PC-3 (cell line): Measurements from ENCODE around the gene TANGO2. TPM values are rescaled to one million over a fixed set of nuclear protein-coding genes. Genes with fewer than 3 reads are reported as not detected.

Source experiments
- ATAC-seq: fragments of 200-7000 bp; cut with Tn5 transposase; 2 replicates; pipeline ENCODE4 v1.9.1; 2020; ENCODE audit warnings: mild to moderate bottlenecking, moderate library complexity
- BruUV-seq: library from RNA; stranded (reverse); fragments of 400-500 nt; replicated peaks from 2 replicates; lab custom pipeline; 2021; lab: Mats Ljungman, UMichigan
- CTCF ChIA-PET: fragments of 300-600 bp; sonication (Branson Sonifier 250); formaldehyde crosslinking; loops from one replicate; lab custom pipeline; 2022; ENCODE audit warnings: antibody characterized with exemption; lab: Charles Lee
- POLR2A ChIA-PET: fragments of 300-600 bp; sonication (Branson Sonifier 250); formaldehyde crosslinking; loops from one replicate; lab custom pipeline; 2022; ENCODE audit warnings: antibody characterized with exemption; ENCODE audit not compliant: unreplicated experiment; lab: Charles Lee
- DNase-seq: peaks from one replicate; pipeline ENCODE4 v3.0.0-alpha.2; 2015
- H2AFZ ChIP-seq: fragments of 300-600 bp; sonication (generic); 2 replicates; pipeline ENCODE4 v1.6.0; 2016; ENCODE audit warnings: antibody characterized with exemption, low read length
- H3F3A ChIP-seq: fragments of 300-600 bp; sonication (generic); one replicate; pipeline ENCODE4 v1.6.0; 2017; ENCODE audit warnings: antibody characterized with exemption, low read length, control low read depth, mild to moderate bottlenecking; ENCODE audit not compliant: unreplicated experiment
- H3K27ac ChIP-seq: fragments of 300-600 bp; sonication (generic); 2 replicates; pipeline ENCODE4 v1.5.1; 2016; ENCODE audit warnings: mild to moderate bottlenecking, low read length
- H3K27me3 ChIP-seq: fragments of 300-600 bp; sonication (generic); 2 replicates; pipeline ENCODE4 v1.6.1; 2016; ENCODE audit warnings: low read length, mixed read lengths
- H3K36me3 ChIP-seq: fragments of 300-600 bp; sonication (generic); 2 replicates; pipeline ENCODE4 v1.6.1; 2016; ENCODE audit warnings: low read depth, mixed run types, low read length, mixed read lengths
- H3K4me1 ChIP-seq: fragments of 300-600 bp; sonication (generic); 2 replicates; pipeline ENCODE4 v1.5.1; 2016; ENCODE audit warnings: low read length; ENCODE audit not compliant: insufficient read depth
- H3K4me2 ChIP-seq: fragments of 300-600 bp; sonication (generic); 2 replicates; pipeline ENCODE4 v1.6.0; 2016; ENCODE audit warnings: low read length
- H3K4me3 ChIP-seq: fragments of 300-600 bp; sonication (generic); 2 replicates; pipeline ENCODE4 v1.5.1; 2016; ENCODE audit warnings: mild to moderate bottlenecking, low read length, mixed read lengths
- H3K79me2 ChIP-seq: fragments of 300-600 bp; sonication (generic); 2 replicates; pipeline ENCODE4 v1.6.1; 2017; ENCODE audit warnings: low read length, mixed read lengths
- H3K9ac ChIP-seq: fragments of 300-600 bp; sonication (generic); 2 replicates; pipeline ENCODE4 v1.6.0; 2016; ENCODE audit warnings: mild to moderate bottlenecking, low read length
- H3K9me2 ChIP-seq: fragments of 300-600 bp; sonication (generic); replicated peaks from 2 replicates; pipeline ENCODE4 v1.6.1; 2016; ENCODE audit warnings: mixed run types, low read length, mixed read lengths
- H3K9me3 ChIP-seq: fragments of 300-600 bp; sonication (generic); 2 replicates; pipeline ENCODE4 v1.6.1; 2016; ENCODE audit warnings: low read length, mixed read lengths
- H4K20me1 ChIP-seq: fragments of 300-600 bp; sonication (generic); 2 replicates; pipeline ENCODE4 v1.6.1; 2016; ENCODE audit warnings: low read length, mixed read lengths
- EZH2 ChIP-seq: fragments of 300-600 bp; sonication (generic); IDR thresholded peaks from one replicate; pipeline ENCODE4 v1.6.1; 2017; ENCODE audit warnings: antibody characterized with exemption, mild to moderate bottlenecking, low read length; ENCODE audit not compliant: unreplicated experiment
- EZH2phosphoT487 ChIP-seq: fragments of 300-600 bp; sonication (generic); IDR thresholded peaks from 2 replicates; pipeline ENCODE4 v1.6.1; 2018; ENCODE audit warnings: mild to moderate bottlenecking, antibody characterized with exemption, low read length, borderline replicate concordance
- intact Hi-C: fragments of 100-400 bp; cut with micrococcal nuclease; formaldehyde crosslinking; loops from 2 replicates; pipeline ENCODE4 v1.9.0; 2023
- total RNA-seq: library from RNA; depleted of rRNA; stranded (reverse); fragments of >200 nt; gene quantifications from 2 replicates; pipeline ENCODE4 v1.2.3, GENCODE V29; 2014
- TF ChIP-seq, protein P1 (sequence below): fragments of 300-600 bp; sonication (generic); conservative IDR thresholded peaks from 2 replicates; pipeline ENCODE4 v1.5.1; 2017; ENCODE audit warnings: antibody characterized with exemption, low read depth, mild to moderate bottlenecking, low read length

The TANGO2 gene
- total RNA-seq, 1 experiment from 2014 or later: 23.5 TPM

DNA sequence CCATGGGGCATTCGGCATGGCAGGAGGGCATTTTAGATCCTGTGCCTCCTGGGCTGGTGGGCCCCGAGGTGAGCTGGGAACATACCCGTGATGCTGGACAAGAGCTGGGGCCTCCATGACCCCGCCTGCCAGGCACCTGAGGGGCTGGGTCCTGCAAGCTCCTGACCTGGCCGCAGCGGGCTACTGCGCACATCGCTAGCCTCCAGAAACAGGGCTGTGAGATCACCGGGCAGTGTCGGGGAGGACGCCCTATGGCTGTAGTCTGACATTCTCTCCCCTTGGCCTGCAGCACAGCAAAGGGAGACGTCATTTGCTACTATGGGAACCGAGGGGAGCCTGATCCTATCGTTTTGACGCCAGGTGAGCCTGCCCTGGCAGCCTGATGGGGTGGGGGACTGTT lies 34.7 kb downstream of the TANGO2 start:
- Histone ChIP-seq H3K9me2 (no peaks in the 10 kb centered on the region), H3F3A (no peaks in the 10 kb centered on the region), H3K27ac (no peak overlapping the region), H3K36me3 (no peaks in the 10 kb centered on the region), H3K9ac (no peak overlapping the region), H3K4me3 (no peak overlapping the region), H3K9me3 (no peaks in the 10 kb centered on the region), H3K79me2 (no peaks in the 10 kb centered on the region), H4K20me1 (no peaks in the 10 kb centered on the region), H3K27me3 (no peaks in the 10 kb centered on the region), H2AFZ (no peak overlapping the region), H3K4me2 (no peak overlapping the region), H3K4me1 (no peaks in the 10 kb centered on the region)
- no TSS peak for BruUV-seq
- intact Hi-C loops: no loop called here
- DNase-seq (no peak), ATAC-seq (no peak)
- POLR2A ChIA-PET: no interaction called here
- TF ChIP-seq, protein P1, sequence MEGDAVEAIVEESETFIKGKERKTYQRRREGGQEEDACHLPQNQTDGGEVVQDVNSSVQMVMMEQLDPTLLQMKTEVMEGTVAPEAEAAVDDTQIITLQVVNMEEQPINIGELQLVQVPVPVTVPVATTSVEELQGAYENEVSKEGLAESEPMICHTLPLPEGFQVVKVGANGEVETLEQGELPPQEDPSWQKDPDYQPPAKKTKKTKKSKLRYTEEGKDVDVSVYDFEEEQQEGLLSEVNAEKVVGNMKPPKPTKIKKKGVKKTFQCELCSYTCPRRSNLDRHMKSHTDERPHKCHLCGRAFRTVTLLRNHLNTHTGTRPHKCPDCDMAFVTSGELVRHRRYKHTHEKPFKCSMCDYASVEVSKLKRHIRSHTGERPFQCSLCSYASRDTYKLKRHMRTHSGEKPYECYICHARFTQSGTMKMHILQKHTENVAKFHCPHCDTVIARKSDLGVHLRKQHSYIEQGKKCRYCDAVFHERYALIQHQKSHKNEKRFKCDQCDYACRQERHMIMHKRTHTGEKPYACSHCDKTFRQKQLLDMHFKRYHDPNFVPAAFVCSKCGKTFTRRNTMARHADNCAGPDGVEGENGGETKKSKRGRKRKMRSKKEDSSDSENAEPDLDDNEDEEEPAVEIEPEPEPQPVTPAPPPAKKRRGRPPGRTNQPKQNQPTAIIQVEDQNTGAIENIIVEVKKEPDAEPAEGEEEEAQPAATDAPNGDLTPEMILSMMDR: no peak
- TF ChIP-seq EZH2phosphoT487 (no peak), EZH2 (no peak)
- CTCF ChIA-PET: no interaction called here

DNA sequence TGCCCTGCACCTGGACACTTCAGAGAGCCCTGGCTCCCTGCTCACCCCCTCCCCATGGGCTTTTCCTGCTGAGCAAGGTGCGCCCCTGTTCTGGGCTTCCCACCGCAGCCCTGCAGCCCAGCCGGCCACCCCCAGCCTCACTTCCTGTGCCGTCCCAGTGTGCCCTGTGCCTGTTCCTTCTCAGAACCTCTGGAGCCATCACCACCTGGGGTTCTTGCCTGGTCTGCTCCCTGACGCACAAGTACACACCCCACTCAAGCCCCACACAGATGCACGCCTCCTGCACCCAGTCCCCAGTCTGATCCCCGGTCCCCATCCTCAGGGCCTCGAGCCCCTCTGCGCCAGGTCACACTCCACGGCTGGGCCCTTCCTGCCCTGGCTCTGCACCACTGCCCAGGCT lies 35.3 kb downstream of the TANGO2 start:
- H3K4me2 ChIP-seq: no peak overlapping the region
- TF ChIP-seq EZH2 (no peak), EZH2phosphoT487 (no peak)
- TF ChIP-seq, protein P1: no peak
- no peak overlapping the region for H3K4me3 ChIP-seq
- DNase-seq (no peak), ATAC-seq (no peak)
- no peaks in the 10 kb centered on the region for H3K4me1 ChIP-seq
- ChIA-PET CTCF (no interaction called here), POLR2A (no interaction called here)
- H3K79me2 ChIP-seq: no peaks in the 10 kb centered on the region
- H3F3A ChIP-seq: no peaks in the 10 kb centered on the region
- H4K20me1 ChIP-seq: no peaks in the 10 kb centered on the region
- intact Hi-C loops: no loop called here
- H3K9me2 ChIP-seq: no peaks in the 10 kb centered on the region
- H3K9ac ChIP-seq: no peak overlapping the region
- no peaks in the 10 kb centered on the region for H3K36me3 ChIP-seq
- no peaks in the 10 kb centered on the region for H3K9me3 ChIP-seq
- H3K27ac ChIP-seq: no peak overlapping the region
- H2AFZ ChIP-seq: no peak overlapping the region
- no peaks in the 10 kb centered on the region for H3K27me3 ChIP-seq
- BruUV-seq: no TSS peak

DNA sequence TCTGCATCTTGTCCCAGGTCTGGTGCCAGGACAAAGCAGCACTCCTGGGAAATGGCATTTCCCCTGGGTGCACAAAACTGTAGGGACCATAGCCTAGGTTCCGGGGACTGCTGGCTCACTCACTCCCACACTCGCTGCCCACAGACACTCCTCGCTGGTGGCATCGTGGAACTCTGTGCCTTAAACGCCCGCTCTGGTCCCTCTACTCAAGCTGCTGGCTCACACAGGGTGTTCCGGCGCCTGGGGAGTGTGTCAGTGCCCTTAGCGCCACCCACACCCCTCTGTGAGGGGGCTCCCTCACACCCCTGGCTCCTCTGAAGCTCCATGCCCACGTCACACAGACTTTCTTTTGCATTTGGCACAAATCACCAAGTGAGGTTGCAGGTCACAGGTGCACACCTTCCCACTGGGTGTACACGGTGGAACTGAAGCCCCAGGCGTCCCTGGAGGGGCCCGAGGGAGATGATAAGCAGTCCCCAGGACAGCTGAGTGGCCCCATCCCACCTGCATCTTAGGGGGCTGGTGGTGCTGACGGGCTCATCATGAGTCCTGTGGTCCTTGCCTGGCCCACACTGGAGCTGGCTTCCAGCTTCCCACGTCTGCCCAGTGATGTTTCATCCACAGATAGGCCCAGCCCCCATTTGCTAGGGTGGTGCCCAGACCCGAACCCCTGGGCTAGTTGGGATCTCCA lies 35.9 kb downstream of the TANGO2 start:
- Histone ChIP-seq H3K79me2 (no peaks in the 10 kb centered on the region), H3K36me3 (no peaks in the 10 kb centered on the region), H3K4me3 (no peak overlapping the region), H3K27ac (no peak overlapping the region), H3K4me1 (no peaks in the 10 kb centered on the region), H3K27me3 (no peaks in the 10 kb centered on the region), H2AFZ (no peak overlapping the region), H3K9me2 (no peaks in the 10 kb centered on the region), H3F3A (no peaks in the 10 kb centered on the region), H3K4me2 (no peak overlapping the region), H4K20me1 (no peaks in the 10 kb centered on the region), H3K9ac (no peak overlapping the region), H3K9me3 (no peaks in the 10 kb centered on the region)
- ChIA-PET CTCF (no interaction called here), POLR2A (no interaction called here)
- ATAC-seq (no peak), DNase-seq (no peak)
- no TSS peak for BruUV-seq
- no peak for TF ChIP-seq EZH2
- TF ChIP-seq, protein P1: no peak
- intact Hi-C loops: no loop called here
